ENCODE results near the gene ARG2. TPM values are rescaled to one million over a fixed set of nuclear protein-coding genes. Genes with fewer than 3 reads are reported as not detected.

Gene ARG2
- total RNA-seq, 1 donor from 2014 or later: 0.77 TPM

DNA sequence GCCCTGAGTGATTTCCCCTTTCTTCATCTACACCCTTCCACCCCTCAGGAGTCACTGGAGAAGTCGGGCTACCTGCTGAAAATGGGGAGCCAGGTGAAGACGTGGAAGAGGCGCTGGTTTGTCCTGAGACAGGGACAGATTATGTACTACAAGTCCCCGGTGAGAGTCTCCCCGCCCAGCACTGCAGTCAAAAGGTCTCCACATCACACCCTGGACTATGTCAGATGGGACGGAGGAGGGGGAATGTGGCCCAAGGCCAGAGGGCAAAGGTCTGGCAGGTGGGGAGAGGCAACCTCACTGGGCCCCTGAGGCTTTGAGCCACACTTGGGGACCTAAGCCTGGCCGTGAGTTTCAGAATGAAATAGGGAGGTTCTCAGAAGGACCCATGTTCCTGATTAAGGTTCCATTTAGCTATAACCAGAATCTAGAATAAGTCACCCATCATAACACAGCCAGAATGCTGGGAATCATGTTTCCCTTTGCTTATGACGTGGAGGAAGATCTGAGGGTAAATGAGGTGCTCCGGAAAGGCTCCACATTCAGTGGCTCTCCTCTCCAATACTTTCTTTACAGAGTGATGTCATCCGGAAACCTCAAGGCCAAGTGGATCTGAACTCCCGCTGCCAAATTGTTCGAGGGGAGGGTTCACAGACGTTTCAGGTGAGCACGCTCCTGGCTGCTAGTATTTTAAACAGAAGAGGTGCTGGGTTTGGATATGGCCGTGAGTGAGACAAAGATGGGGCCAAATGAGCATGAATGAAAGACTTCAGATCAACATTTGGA lies 46.3 kb upstream of the ARG2 start:
- intact Hi-C loops (cut with DNase I): no loop called here
- Histone ChIP-seq H3K9me3 (no peaks in the 10 kb centered on the region), H3K27ac (no peak overlapping the region), H3K27me3 (ENCODE audit: low read depth) (no peaks in the 10 kb centered on the region), H3K36me3 (no peaks in the 10 kb centered on the region), H3K4me3 (no peak overlapping the region), H3K4me1 (no peaks in the 10 kb centered on the region)
- ATAC-seq (no peak), DNase-seq (peak; percentile 24)
- TF ChIP-seq, protein P1, sequence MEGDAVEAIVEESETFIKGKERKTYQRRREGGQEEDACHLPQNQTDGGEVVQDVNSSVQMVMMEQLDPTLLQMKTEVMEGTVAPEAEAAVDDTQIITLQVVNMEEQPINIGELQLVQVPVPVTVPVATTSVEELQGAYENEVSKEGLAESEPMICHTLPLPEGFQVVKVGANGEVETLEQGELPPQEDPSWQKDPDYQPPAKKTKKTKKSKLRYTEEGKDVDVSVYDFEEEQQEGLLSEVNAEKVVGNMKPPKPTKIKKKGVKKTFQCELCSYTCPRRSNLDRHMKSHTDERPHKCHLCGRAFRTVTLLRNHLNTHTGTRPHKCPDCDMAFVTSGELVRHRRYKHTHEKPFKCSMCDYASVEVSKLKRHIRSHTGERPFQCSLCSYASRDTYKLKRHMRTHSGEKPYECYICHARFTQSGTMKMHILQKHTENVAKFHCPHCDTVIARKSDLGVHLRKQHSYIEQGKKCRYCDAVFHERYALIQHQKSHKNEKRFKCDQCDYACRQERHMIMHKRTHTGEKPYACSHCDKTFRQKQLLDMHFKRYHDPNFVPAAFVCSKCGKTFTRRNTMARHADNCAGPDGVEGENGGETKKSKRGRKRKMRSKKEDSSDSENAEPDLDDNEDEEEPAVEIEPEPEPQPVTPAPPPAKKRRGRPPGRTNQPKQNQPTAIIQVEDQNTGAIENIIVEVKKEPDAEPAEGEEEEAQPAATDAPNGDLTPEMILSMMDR (IDR thresholded peaks at IDR 0.05): no peak

DNA sequence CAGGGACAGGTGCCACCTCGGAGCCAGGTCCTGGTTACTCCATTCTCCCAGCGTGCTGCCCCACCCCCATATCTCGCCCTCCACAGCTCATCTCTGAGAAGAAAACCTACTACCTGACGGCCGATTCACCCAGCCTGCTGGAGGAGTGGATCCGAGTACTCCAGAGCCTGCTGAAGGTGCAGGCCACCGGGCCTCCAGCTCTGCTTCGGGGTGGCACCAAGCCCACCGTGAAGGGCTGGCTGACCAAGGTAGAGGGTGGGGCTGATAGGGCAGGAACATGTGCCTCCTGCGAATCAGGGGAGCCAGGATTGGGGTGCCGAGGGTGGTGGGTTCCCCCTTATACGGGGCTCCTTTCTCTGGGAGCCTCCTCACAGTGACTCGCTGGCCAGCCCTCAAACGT lies 45.6 kb upstream of the ARG2 start:
- H3K27me3 ChIP-seq (ENCODE audit: low read depth): no peaks in the 10 kb centered on the region
- H3K4me1 ChIP-seq: no peaks in the 10 kb centered on the region
- H3K4me3 ChIP-seq: no peak overlapping the region
- no peaks in the 10 kb centered on the region for H3K36me3 ChIP-seq
- no peaks in the 10 kb centered on the region for H3K9me3 ChIP-seq
- TF ChIP-seq, protein P1 (IDR thresholded peaks at IDR 0.05): no peak
- ATAC-seq: no peak
- peak; percentile 26 for DNase-seq
- intact Hi-C loops (cut with DNase I): no loop called here
- H3K27ac ChIP-seq: no peak overlapping the region

DNA sequence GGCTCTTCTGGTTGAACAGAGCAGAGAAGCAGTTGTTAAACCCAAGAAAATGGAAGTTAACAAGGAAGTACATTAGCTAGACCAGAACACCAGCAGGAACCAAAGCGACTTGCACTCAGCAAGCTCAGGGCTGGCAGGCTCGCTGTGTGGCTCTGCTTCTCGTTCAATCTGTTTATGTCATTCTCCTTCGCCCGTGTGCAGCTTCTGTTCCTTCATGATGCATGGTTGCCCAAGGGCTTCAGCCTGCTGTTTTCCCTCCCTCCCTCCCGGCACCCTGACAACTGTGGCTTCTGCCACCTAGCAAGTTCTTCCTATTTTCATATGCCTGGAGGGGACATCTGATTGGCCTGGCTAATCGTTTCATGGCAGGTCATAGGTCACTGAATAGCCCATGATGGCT lies 44.9 kb upstream of the ARG2 start:
- intact Hi-C loops (cut with DNase I): no loop called here
- Histone ChIP-seq H3K27me3 (ENCODE audit: low read depth) (no peaks in the 10 kb centered on the region), H3K4me1 (no peaks in the 10 kb centered on the region), H3K9me3 (no peaks in the 10 kb centered on the region), H3K4me3 (no peak overlapping the region), H3K36me3 (no peaks in the 10 kb centered on the region), H3K27ac (no peak overlapping the region)
- TF ChIP-seq, protein P1 (IDR thresholded peaks at IDR 0.05): no peak
- DNase-seq: peak; percentile 27
- no peak for ATAC-seq

- no peak overlapping the region for H3K4me3 ChIP-seq
- H3K4me1 ChIP-seq: no peaks in the 10 kb centered on the region
- peak; percentile 45 for DNase-seq
- intact Hi-C loops (cut with DNase I): no loop called here
- H3K27ac ChIP-seq: no peak overlapping the region
- H3K36me3 ChIP-seq: no peaks in the 10 kb centered on the region
- no peaks in the 10 kb centered on the region for H3K27me3 ChIP-seq (ENCODE audit: low read depth)
- ATAC-seq: no peak
- TF ChIP-seq, protein P1 (IDR thresholded peaks at IDR 0.05): no peak
- H3K9me3 ChIP-seq: no peaks in the 10 kb centered on the region
These were observed 44.0 kb upstream of the ARG2 start for GRCh38 chr14:67575684-67576083.

- no peak overlapping the region for H3K27ac ChIP-seq
- TF ChIP-seq, protein P1 (IDR thresholded peaks at IDR 0.05): no peak
- H3K27me3 ChIP-seq (ENCODE audit: low read depth): no peaks in the 10 kb centered on the region
- H3K36me3 ChIP-seq: no peaks in the 10 kb centered on the region
- no peak overlapping the region for H3K4me3 ChIP-seq
- no peaks in the 10 kb centered on the region for H3K4me1 ChIP-seq
- peak; percentile 24 for DNase-seq
- intact Hi-C loops (cut with DNase I): no loop called here
- ATAC-seq: no peak
- H3K9me3 ChIP-seq: no peaks in the 10 kb centered on the region
These were observed 43.3 kb upstream of the ARG2 start for GRCh38 chr14:67576216-67576955.

All from lower lobe of right lung (tissue), 2 donors.